ENCODE results near the gene DAZAP1.
A peak's percentile ranks its signal among the peaks of the same experiment; 100 is the strongest.

The DAZAP1 gene

GRCh38 chr19:1445185-1445931, 38.0 kb downstream of the DAZAP1 start:
- no peak for DNase-seq

GRCh38 chr19:1445932-1446712, 38.7 kb downstream of the DAZAP1 start:
- DNase-seq = no peak

DNA sequence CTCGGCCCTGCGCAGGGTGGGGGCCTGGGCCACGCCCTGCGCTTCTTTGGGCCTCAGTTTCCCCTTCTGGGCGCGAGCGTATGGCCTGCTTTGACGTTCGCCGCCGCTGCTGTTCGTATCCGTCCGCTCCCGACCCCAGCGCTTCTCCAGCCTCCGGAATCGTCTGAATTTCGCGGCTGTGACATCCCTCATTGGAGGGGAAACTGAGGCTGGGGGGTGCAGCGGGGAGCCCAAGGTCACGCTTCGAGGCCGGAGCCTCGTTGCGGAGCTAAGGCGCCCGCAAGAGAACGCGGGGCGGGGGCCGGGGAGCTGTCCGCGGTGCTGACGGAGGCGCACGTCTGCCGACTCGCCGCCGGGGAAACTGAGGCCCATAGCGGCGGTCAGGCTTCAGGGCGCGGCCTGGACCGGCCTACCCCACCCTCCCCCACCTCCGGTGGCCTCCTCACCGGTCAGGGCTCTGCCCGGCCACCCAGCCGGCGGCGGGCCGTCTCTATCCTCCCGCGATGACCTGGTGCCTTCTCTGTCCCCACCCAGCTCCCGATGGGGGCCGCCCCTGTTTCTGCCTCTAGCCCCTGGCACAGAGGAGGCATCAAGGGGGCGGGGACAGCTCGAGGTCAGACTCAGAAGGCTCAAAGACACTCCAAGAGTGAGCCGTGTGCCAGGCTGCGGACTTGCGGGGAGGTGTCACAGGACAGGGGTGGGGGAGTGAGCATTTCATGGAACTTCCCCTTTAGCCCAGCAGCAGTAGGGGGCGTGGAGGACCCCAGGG, 39.5 kb downstream of the DAZAP1 start:
- no peak for DNase-seq

GRCh38 chr19:1447504-1447903, 40.1 kb downstream of the DAZAP1 start:
- no peak for DNase-seq

DNA sequence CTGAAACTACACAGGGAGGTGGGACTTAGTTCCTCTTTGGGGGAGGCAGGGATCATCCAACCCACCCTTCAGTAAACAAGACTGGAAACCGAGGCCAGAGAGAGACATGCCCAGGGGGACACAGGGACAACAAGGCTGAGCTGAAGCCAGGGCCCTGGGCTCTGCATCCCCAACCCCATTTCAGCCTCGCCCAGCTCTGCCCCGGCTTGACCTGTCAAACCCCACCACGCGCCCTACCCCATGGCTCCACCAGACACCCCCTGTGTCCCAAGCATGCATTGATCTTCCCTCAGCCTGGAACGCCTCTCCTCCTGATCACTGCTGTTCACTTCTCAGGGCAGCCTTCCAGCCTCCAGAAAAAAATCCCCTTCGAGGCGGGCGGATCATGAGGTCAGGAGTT, 40.6 kb downstream of the DAZAP1 start:
- no peak for DNase-seq

DNA sequence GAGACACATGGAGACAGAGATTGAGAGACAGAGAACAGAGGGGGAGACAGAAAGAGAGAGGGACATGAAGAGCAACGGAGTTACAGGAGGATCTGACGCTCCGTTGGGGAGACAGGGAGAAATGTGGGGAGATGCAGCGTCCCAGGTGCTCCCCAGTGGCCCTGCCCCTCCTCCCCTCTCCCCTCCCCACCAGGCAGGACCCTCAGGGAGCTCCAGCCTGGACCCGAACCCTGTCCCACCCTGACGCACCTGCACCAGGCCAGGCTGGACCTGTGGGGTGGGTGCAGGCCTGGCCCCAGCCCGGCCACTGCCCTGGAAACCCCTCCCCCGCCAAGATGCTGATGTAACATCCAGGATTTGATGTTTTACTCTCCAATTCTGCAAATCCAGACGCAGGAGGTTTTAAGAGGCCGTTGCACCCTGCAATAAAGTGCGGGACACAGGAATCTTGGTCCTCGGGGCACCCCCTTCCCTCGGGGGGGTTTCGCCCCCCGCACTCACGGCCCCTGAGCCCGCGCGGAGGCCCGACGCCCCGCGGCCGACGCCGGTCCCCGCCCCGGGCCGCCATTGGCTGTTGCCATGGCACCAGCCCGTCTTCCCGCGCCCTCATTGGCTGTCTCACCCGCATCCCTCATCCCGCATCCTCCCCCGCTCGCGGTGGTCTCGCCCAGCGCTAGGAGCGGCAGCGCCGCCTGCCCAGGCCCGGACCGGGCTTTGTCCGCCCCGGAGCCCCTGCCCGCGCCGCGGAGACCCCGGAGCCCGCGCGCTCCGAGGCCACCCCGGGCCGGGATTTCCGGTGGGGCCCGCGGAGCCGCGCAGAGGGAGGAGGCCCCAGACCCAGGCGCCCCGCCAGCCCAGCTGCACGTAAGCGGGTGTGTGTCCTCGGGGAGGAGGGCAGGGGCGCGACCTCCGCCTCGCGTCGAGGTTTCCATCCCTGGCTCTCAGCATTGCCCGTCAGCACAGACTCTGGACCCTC, 42.4 kb downstream of the DAZAP1 start, which contains the start of gene APC2:
Gene APC2, plus strand, starts transcription at position 655 of the 976 bp plus-strand sequence. CDS start 2,881 bp downstream, outside the sequence.
- DNase-seq = no peak

GRCh38 chr19:1450735-1451731, 43.6 kb downstream of the DAZAP1 start:
- no peak for DNase-seq

- DNase-seq = no peak
Observed at GRCh38 chr19:1451916-1452801, 44.8 kb downstream of the DAZAP1 start.

DNA sequence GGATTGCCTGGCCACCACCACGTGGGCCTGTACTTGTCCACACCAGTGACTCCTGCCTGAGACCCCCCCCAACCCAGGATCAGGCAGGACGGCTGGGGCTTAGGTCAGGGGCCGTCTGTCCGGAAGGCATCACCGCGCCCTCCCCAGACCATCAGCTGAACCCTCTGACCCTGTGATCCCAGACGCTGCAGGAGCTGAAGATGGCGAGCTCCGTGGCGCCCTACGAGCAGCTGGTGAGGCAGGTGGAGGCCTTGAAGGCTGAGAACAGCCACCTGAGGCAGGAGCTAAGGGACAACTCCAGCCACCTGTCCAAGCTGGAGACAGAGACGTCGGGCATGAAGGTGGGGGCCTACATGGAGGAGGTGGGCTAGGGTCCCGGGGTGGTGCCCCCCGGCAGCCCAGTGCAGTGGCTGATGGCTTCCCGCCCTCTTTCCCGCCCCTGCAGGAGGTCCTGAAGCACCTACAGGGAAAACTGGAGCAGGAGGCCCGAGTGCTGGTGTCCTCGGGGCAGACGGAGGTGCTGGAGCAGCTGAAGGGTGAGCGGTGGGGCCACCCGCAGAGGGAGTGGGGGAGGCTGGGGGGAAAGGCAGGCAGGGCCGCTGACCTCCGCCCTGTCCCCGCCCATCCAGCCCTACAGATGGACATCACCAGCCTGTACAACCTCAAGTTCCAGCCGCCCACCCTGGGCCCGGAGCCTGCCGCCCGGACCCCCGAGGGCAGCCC, 45.6 kb downstream of the DAZAP1 start:
- no peak for DNase-seq

- no peak for DNase-seq
Observed at GRCh38 chr19:1453525-1454364, 46.4 kb downstream of the DAZAP1 start.

GRCh38 chr19:1455002-1455335, 47.6 kb downstream of the DAZAP1 start:
- no peak for DNase-seq

DNA sequence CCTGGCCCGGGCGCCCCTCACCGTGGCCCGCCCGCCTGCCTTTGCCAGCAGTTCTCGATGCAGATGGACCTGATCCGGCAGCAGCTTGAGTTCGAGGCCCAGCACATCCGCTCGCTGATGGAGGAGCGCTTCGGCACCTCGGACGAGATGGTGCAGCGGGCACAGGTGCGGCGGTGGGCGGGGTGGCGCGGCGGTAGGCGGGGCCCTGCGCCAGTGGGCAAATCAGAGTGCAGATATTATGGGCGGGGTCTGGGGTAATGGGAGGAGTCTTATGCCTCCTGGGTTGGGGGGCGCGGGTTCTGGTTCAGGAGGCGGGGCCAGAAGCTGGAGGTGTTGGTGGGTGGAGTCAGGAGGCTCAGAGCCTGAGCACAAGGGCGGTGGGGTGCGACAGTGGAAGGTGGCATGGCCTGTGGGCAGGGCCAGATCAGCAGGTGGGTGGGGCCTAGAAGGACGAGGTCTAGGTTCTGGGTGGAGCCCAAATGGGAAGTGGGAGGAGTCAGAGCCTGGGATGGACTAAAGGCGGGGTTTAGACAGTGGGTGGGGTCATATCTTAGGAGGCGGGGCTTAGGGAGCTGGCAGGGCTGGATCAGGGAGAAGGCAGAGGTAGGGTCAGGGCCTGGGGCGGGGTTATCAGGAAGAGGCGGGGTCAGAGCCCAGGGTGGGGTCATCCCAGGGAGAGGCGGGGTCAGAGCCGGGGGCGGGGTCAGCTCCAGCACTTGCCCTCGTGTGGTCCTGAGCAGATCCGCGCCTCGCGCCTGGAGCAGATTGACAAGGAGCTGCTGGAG, 48.1 kb downstream of the DAZAP1 start:
- peak; percentile 93 for DNase-seq

GRCh38 chr19:1456121-1456900, 48.9 kb downstream of the DAZAP1 start:
- no peak for DNase-seq

DNA sequence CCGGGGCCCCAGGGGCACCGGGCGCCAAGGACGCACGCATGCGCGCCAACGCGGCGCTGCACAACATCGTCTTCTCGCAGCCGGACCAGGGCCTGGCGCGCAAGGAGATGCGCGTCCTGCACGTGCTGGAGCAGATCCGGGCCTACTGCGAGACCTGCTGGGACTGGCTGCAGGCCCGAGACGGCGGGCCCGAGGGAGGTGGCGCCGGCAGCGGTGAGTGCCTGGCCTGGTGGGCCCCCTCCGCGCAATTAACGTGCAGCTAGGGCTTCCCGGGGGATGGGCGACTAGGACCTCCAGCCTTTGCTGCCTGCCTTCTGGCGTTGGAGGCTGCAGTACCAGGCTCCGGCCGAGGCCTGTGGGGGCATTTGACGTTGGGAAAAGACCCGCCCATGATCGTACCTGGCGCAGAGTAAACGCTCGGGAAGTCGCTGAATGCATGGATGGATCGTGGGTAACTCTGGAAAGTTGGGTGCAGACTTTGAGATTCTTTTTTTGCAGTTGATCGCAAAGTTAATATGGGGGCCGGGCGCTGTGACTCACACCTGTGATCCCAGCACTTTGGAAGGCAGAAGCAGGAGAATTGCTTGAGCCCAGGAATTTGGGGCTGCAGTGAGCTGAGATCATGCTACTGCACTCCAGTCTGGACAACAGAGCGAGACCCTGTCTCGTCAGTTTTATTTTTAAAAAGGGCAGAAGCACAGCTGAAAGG, 49.8 kb downstream of the DAZAP1 start:
- no peak for DNase-seq

DNA sequence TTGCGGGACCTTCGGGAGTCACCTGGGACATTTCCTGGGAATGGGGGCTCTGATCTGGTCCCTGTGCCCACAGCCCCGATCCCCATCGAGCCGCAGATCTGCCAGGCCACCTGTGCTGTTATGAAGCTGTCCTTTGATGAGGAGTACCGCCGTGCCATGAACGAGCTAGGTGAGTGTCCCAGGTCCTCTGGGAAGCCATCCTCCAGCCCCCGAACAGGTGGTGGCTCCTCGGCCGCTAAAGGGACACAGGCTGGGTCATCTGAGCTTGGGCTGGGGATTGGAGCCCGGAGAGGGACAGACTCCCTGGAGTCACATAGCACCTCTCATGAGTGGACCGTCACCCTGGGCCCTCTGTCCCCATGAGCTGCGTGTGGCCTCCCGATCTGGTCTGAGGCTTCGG, 50.5 kb downstream of the DAZAP1 start:
- DNase-seq = no peak

- DNase-seq = no peak
Observed at GRCh38 chr19:1459479-1459878, 52.1 kb downstream of the DAZAP1 start.

Measured in NCI-H1048 (cell line).